Neutrophil (primary cell): Measurements from ENCODE around the gene EVA1A.
"Not testable (repeated sequence)": the region's sequence is repeated elsewhere in the genome, so short reads cannot be mapped to it uniquely, and the experiment has no call there.

Experiments used
- H3K27ac ChIP-seq: fragments of 200-600 bp; sonication (generic); 2 replicates; pipeline ENCODE4 v1.5.1; 2016; ENCODE audit warnings: mild to moderate bottlenecking, moderate library complexity
- H3K27me3 ChIP-seq: fragments of 200-600 bp; sonication (generic); 2 replicates; pipeline ENCODE4 v1.6.0; 2016; ENCODE audit warnings: mild to moderate bottlenecking
- H3K36me3 ChIP-seq: fragments of 200-600 bp; sonication (generic); 2 replicates; pipeline ENCODE4 v1.5.1; 2017
- H3K4me1 ChIP-seq, 2 experiments: fragments of 200-600 bp in 1 of 2; sonication (generic) in 1 of 2; 1 replicate in 1 of 2; 2 replicates in 1 of 2; pipeline versions ENCODE4 v1.5.1 to v1.6.1; 2013 to 2016; ENCODE audit warnings: low read depth in 1 of 2, low read length in 1 of 2, mild to moderate bottlenecking in 1 of 2, moderate library complexity in 1 of 2; ENCODE audit not compliant: control insufficient read depth in 1 of 2, insufficient read depth in 1 of 2
- H3K4me3 ChIP-seq, 2 experiments: fragments of 200-600 bp in 1 of 2; sonication (generic) in 1 of 2; 1 replicate in 1 of 2; 2 replicates in 1 of 2; pipeline ENCODE4 v1.5.1; 2013 to 2016; ENCODE audit warnings: low read depth in 1 of 2, low read length in 1 of 2, mild to moderate bottlenecking in 1 of 2, moderate library complexity in 1 of 2
- H3K9me3 ChIP-seq: fragments of 200-600 bp; sonication (generic); 2 replicates; pipeline ENCODE4 v1.5.1; 2016
- TF ChIP-seq, protein P1 (sequence below): fragments of 200-600 bp; sonication (generic); IDR thresholded peaks from 2 replicates; pipeline ENCODE4 v1.5.1; 2016; ENCODE audit warnings: antibody characterized with exemption

The EVA1A gene

DNA sequence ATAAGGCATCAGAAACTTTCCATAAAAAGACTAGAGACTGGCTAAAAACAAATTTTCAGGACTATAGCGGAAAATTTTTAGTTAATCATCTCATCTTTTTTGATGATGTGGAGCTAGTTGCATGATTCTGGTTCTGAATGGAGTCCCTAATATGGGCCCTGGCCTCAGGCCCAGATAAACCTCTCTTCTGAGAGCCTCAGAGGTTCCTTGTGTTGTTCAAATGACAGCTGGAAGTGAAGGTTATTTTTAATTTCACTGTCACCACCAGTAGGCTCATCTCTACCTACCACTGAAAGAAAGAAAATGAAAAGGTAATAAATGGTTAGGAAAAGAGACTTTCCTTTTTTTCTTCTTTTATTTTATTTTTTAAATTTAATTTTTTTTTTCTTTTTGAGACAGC, 75.9 kb downstream of the EVA1A start:
- Histone ChIP-seq H3K27me3 (peaks cover 22% of the 10 kb centered on the region), H3K36me3 (no peaks in the 10 kb centered on the region), H3K27ac (no peak overlapping the region), H3K4me3 (no peak overlapping the region), H3K9me3 (no peaks in the 10 kb centered on the region), H3K4me1 (no peaks in the 10 kb centered on the region)
- TF ChIP-seq, protein P1, sequence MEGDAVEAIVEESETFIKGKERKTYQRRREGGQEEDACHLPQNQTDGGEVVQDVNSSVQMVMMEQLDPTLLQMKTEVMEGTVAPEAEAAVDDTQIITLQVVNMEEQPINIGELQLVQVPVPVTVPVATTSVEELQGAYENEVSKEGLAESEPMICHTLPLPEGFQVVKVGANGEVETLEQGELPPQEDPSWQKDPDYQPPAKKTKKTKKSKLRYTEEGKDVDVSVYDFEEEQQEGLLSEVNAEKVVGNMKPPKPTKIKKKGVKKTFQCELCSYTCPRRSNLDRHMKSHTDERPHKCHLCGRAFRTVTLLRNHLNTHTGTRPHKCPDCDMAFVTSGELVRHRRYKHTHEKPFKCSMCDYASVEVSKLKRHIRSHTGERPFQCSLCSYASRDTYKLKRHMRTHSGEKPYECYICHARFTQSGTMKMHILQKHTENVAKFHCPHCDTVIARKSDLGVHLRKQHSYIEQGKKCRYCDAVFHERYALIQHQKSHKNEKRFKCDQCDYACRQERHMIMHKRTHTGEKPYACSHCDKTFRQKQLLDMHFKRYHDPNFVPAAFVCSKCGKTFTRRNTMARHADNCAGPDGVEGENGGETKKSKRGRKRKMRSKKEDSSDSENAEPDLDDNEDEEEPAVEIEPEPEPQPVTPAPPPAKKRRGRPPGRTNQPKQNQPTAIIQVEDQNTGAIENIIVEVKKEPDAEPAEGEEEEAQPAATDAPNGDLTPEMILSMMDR = no peak

DNA sequence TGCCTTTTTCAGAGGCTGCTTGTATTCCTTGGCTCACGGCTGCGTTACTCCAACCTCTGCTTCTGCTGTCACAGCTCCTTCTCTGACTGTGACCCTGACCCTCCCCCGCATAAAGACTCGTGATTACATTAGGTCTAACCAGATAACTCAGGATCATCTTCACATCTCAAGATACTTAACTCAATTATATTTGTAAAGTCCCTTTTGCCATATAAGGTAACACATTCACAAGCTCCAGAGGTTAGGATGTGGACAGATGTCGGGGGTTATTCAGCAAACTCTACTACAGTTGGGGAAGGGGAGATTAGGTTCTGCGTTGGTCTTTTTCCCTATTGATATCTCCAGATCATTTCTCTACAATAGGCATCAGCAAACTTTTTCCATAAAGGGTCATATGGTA, 76.9 kb downstream of the EVA1A start:
- Histone ChIP-seq H3K27me3 (peaks cover 22% of the 10 kb centered on the region), H3K9me3 (no peaks in the 10 kb centered on the region), H3K4me1 (no peaks in the 10 kb centered on the region), H3K36me3 (no peaks in the 10 kb centered on the region), H3K27ac (no peak overlapping the region), H3K4me3 (no peak overlapping the region)
- TF ChIP-seq, protein P1 = no peak

DNA sequence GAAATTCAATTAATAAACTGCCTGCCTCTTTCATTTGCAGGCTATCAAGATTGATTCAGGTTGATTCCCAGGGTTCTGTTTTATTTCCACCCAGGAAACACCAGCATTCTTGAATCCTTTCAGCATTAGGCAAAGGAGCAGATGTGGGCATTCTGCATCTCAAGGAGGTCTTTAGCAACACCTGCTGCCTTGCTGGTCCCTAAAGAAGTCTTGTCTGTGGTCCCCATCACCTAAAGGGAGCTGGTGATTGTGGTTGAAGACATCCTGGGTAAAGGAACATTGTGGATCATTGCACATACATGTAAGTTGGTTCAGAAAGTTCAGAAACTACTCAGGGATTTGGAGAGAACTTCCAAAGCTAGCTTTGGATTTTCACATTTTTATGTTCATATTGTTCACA, 78.3 kb downstream of the EVA1A start:
- Histone ChIP-seq H3K4me1 (no peaks in the 10 kb centered on the region), H3K36me3 (no peaks in the 10 kb centered on the region), H3K27ac (no peak overlapping the region), H3K9me3 (no peaks in the 10 kb centered on the region), H3K27me3 (peaks cover 22% of the 10 kb centered on the region), H3K4me3 (no peak overlapping the region)
- TF ChIP-seq, protein P1 = no peak

DNA sequence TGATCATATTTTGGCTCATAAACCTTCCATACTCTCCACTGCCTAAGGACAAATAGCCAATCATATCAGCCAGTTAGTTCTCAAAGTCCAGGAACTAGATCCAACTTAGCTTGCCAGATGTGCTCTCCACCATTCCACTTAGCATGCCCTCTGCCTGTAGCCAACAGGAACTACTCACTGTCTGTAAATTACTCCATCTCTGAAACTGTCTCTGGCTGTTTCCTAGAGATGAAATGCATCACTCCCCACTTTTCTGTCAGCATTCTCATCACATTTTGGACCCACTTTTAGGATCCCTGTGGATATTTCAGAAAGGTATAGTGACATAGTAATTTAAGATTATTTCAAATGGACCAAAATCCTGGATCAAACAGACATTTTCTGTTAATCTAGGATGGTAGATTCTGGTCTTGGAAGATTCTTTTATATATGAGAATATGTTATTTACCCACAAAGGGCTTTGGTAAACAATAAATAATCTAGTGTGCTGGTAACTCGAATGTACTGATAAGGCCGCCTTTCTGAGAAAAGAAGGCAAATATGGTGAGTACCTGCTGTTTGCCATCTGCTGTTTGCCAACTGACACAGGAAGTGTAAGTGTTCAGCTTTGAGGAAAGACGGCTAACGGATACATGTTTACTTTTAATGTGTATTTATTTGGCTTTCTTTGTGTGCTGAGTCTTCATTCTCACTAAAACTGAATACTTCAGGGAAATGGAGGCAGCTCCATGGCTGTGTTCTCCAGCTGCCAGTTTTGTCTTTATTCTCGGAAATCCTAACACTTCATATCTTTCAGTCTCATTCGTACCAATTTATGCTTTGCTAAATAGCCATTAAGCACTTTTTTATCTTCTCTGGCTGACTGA, 79.5 kb downstream of the EVA1A start:
- Histone ChIP-seq H3K27ac (no peak overlapping the region), H3K4me1 (no peaks in the 10 kb centered on the region), H3K4me3 (no peak overlapping the region), H3K27me3 (peaks cover 22% of the 10 kb centered on the region), H3K36me3 (no peaks in the 10 kb centered on the region), H3K9me3 (no peaks in the 10 kb centered on the region)
- TF ChIP-seq, protein P1 = no peak

DNA sequence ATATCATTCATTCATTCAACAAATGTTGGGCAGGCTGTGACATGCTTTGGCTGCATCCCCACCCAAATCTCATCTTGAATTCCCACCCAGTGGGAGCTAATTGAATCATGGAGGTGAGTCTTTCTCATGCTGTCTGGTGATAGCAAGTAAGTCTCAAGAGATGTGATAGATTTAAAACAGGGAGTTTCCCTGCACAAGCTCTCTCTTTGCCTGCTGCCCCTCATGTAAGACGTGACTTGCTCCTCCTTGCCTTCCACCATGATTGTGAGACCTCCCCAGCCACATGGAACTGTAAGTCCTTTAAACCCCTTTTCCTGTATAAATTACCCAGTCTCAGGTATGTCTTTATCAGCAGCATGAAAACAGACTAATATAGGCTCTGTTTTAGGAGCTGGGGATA, 83.0 kb downstream of the EVA1A start:
- not testable (repeated sequence) for H3K9me3 ChIP-seq, H3K4me3 ChIP-seq, H3K36me3 ChIP-seq, H3K4me1 ChIP-seq, H3K27ac ChIP-seq
- peaks cover 17% of the 10 kb centered on the region for H3K27me3 ChIP-seq

DNA sequence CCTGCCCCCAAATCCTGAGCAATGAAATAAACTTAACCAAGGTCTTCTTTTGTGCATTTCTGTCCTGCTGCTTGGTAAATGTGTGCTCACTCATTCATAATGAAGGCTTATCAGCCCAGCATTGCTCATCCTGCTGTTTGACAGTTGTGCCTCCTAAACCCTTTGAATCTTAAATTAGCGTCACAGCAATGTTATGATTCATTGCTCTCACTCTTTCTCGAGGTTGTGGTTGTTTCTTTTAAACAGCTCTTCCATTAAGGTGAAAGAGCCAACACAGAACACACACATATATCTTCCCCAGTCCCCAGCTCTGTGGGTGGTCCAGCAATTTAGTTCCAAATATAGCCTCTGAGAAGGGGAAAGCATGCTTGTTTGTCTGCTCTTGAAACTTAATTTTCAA, 84.0 kb downstream of the EVA1A start:
- H3K4me1 ChIP-seq = no peaks in the 10 kb centered on the region
- H3K4me3 ChIP-seq = no peak overlapping the region
- no peak overlapping the region for H3K27ac ChIP-seq
- H3K9me3 ChIP-seq = no peaks in the 10 kb centered on the region
- H3K36me3 ChIP-seq = no peaks in the 10 kb centered on the region
- peaks cover 9% of the 10 kb centered on the region for H3K27me3 ChIP-seq
- TF ChIP-seq, protein P1 = no peak
